HepG2 (cell line): ENCODE results near the gene ECHDC1. TPM values are rescaled to one million over a fixed set of nuclear protein-coding genes. Genes with fewer than 3 reads are reported as not detected.

Experiments
- ADNP ChIP-seq: sonication (generic); formaldehyde crosslinking; IDR thresholded peaks from 2 replicates; pipeline ENCODE4 v1.4.0; 2020; ENCODE audit warnings: missing genetic modification reagents
- AHDC1 ChIP-seq: sonication (generic); formaldehyde crosslinking; IDR thresholded peaks from 2 replicates; pipeline ENCODE4 v1.5.1; 2020; ENCODE audit warnings: mild to moderate bottlenecking, missing genetic modification reagents, borderline replicate concordance
- EP300 ChIP-seq, 3 experiments: sonication (generic) in 1 of 3; formaldehyde crosslinking in 1 of 3; IDR thresholded peaks; 2 replicates each; pipeline versions ENCODE4 v1.5.1 to v1.6.1; 2011 to 2020; ENCODE audit warnings: low read depth in 2 of 3, low read length in 2 of 3, borderline replicate concordance in 1 of 3, improper control_type of control experiment in 1 of 3, mild to moderate bottlenecking in 1 of 3, missing genetic modification reagents in 1 of 3, moderate library complexity in 1 of 3
- IKZF4 ChIP-seq: sonication (generic); formaldehyde crosslinking; IDR thresholded peaks from 2 replicates; pipeline ENCODE4 v1.5.1; 2020; ENCODE audit warnings: borderline replicate concordance, mild to moderate bottlenecking, low read depth, missing genetic modification reagents; ENCODE audit errors: not compliant biosample characterization
- ISX ChIP-seq: sonication (generic); formaldehyde crosslinking; conservative IDR thresholded peaks from 2 replicates; pipeline ENCODE4 v1.5.0; 2020; ENCODE audit warnings: missing genetic modification reagents
- MBNL3 ChIP-seq: fragments of 250-450 bp; sonication (Bioruptor Pico); conservative IDR thresholded peaks from 2 replicates; pipeline ENCODE4 v1.8.0; 2022; ENCODE audit warnings: mild to moderate bottlenecking, inconsistent platforms
- NCOA2 ChIP-seq: sonication (generic); formaldehyde crosslinking; IDR thresholded peaks from 2 replicates; pipeline ENCODE4 v1.8.0; 2022; ENCODE audit warnings: inconsistent platforms
- YEATS4 ChIP-seq: sonication (generic); formaldehyde crosslinking; IDR thresholded peaks from 2 replicates; pipeline ENCODE4 v1.4.0; 2020; ENCODE audit warnings: missing genetic modification reagents, borderline replicate concordance
- ZNF549 ChIP-seq: sonication (generic); formaldehyde crosslinking; IDR thresholded peaks from 2 replicates; pipeline ENCODE4 v1.5.0; 2020; ENCODE audit warnings: missing genetic modification reagents
- ZNF709 ChIP-seq: sonication (generic); formaldehyde crosslinking; IDR thresholded peaks from 2 replicates; pipeline ENCODE4 v1.5.0; 2020; ENCODE audit warnings: mild to moderate bottlenecking, missing genetic modification reagents
- polyA plus RNA-seq, 8 experiments: library from polyadenylated mRNA; depleted of rRNA in 3 of 8; stranded (reverse) in 7 of 8; unstranded in 1 of 8; fragments of >200 nt; fragmentation: Illumina TruSeq in 4 of 8; extraction: Trizol in 4 of 8; gene quantifications; 2 replicates each; pipeline versions ENCODE4 v1.2.1 to v1.2.3, GENCODE V29; 2011 to 2016; ENCODE audit warnings: low read depth in 4 of 8, missing spikeins in 1 of 8, mixed read lengths in 1 of 8; ENCODE audit not compliant: insufficient read depth in 1 of 8
- total RNA-seq, 5 experiments: library from RNA; depleted of rRNA; stranded (reverse); fragments of >200 nt; fragmentation: Illumina TruSeq; extraction: Trizol; gene quantifications; 2 replicates each; pipeline ENCODE4 v1.2.3, GENCODE V29; 2016; ENCODE audit warnings: low read depth in 1 of 5
- TF ChIP-seq, protein P1 (sequence below): sonication (generic); formaldehyde crosslinking; IDR thresholded peaks from 2 replicates; pipeline ENCODE4 v1.9.0; 2021; ENCODE audit warnings: missing genetic modification reagents, borderline replicate concordance
- TF ChIP-seq, protein P2 (sequence below): sonication (generic); formaldehyde crosslinking; IDR thresholded peaks from 2 replicates; pipeline ENCODE4 v1.4.0; 2020; ENCODE audit warnings: missing genetic modification reagents

ECHDC1 gene
- total and polyA plus RNA-seq, 2 of the 13 experiments (the other 11 are each of a cell fraction or from before 2014, with no cell fraction given) = 32.8 to 98.1 TPM

DNA sequence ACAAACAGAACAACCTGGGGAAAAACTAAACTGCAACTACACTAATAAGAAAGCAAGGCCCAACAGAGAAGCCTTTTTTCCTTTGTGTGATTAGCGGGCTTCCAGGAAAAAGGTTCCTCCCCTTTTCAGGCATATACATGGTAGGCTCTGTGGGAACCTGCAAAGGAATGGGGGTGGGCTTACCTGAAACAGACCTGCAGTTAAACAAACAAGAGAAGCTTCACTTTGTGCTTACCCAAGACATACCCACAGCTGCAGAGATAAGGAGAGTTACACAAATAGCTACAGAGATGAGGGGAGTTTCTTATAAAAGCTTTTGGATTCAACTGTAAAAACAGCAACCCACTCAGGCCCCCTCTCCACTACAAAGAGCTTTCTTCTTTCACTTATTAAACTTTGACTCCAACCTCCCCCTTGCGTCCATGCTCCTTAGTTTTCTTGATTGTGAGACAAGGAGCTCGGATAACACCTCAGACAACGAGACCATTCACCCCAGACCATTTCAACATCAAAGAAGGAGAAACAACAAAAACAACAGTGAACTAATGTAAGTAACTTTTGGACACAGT is 45.8 kb downstream of the ECHDC1 start (continued):
- TF ChIP-seq, protein P1, sequence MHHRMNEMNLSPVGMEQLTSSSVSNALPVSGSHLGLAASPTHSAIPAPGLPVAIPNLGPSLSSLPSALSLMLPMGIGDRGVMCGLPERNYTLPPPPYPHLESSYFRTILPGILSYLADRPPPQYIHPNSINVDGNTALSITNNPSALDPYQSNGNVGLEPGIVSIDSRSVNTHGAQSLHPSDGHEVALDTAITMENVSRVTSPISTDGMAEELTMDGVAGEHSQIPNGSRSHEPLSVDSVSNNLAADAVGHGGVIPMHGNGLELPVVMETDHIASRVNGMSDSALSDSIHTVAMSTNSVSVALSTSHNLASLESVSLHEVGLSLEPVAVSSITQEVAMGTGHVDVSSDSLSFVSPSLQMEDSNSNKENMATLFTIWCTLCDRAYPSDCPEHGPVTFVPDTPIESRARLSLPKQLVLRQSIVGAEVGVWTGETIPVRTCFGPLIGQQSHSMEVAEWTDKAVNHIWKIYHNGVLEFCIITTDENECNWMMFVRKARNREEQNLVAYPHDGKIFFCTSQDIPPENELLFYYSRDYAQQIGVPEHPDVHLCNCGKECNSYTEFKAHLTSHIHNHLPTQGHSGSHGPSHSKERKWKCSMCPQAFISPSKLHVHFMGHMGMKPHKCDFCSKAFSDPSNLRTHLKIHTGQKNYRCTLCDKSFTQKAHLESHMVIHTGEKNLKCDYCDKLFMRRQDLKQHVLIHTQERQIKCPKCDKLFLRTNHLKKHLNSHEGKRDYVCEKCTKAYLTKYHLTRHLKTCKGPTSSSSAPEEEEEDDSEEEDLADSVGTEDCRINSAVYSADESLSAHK (CRISPR knock-in tag) = no peak
- TF ChIP-seq ZNF549 (CRISPR knock-in tag) (no peak), MBNL3 (CRISPR knock-in tag) (no peak), IKZF4 (CRISPR knock-in tag) (no peak), NCOA2 (CRISPR knock-in tag) (peak; percentile 69), AHDC1 (CRISPR knock-in tag) (no peak), EP300 (IDR thresholded peaks at IDR 0.05; ENCODE audit: low read depth in 2 of 2, low read length in 2 of 2) (peak in 1 of 2 experiments; percentile 63; a peak in 2 of 4 replicates), EP300 (CRISPR knock-in tag; IDR thresholded peaks at IDR 0.05; ENCODE audit: borderline replicate concordance) (peak; percentile 59; the same call in 1 of the 2 replicates), ZNF709 (CRISPR knock-in tag) (no peak), ADNP (no peak), YEATS4 (no peak), ISX (no peak)
- TF ChIP-seq, protein P2, sequence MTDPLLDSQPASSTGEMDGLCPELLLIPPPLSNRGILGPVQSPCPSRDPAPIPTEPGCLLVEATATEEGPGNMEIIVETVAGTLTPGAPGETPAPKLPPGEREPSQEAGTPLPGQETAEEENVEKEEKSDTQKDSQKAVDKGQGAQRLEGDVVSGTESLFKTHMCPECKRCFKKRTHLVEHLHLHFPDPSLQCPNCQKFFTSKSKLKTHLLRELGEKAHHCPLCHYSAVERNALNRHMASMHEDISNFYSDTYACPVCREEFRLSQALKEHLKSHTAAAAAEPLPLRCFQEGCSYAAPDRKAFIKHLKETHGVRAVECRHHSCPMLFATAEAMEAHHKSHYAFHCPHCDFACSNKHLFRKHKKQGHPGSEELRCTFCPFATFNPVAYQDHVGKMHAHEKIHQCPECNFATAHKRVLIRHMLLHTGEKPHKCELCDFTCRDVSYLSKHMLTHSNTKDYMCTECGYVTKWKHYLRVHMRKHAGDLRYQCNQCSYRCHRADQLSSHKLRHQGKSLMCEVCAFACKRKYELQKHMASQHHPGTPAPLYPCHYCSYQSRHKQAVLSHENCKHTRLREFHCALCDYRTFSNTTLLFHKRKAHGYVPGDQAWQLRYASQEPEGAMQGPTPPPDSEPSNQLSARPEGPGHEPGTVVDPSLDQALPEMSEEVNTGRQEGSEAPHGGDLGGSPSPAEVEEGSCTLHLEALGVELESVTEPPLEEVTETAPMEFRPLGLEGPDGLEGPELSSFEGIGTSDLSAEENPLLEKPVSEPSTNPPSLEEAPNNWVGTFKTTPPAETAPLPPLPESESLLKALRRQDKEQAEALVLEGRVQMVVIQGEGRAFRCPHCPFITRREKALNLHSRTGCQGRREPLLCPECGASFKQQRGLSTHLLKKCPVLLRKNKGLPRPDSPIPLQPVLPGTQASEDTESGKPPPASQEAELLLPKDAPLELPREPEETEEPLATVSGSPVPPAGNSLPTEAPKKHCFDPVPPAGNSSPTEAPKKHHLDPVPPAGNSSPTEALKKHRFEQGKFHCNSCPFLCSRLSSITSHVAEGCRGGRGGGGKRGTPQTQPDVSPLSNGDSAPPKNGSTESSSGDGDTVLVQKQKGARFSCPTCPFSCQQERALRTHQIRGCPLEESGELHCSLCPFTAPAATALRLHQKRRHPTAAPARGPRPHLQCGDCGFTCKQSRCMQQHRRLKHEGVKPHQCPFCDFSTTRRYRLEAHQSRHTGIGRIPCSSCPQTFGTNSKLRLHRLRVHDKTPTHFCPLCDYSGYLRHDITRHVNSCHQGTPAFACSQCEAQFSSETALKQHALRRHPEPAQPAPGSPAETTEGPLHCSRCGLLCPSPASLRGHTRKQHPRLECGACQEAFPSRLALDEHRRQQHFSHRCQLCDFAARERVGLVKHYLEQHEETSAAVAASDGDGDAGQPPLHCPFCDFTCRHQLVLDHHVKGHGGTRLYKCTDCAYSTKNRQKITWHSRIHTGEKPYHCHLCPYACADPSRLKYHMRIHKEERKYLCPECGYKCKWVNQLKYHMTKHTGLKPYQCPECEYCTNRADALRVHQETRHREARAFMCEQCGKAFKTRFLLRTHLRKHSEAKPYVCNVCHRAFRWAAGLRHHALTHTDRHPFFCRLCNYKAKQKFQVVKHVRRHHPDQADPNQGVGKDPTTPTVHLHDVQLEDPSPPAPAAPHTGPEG = no peak
